H1 (cell line): ENCODE data around the gene TTC21A. TPM values are rescaled to one million over a fixed set of nuclear protein-coding genes. Genes with fewer than 3 reads are reported as not detected.

Experiments used
- CTCF ChIA-PET: fragments of 300-600 bp; sonication (Branson Sonifier 250); formaldehyde crosslinking; loops from one replicate; lab custom pipeline; 2021; ENCODE audit not compliant: partially characterized antibody; lab: Charles Lee
- POLR2A ChIA-PET: fragments of 300-600 bp; sonication (Branson Sonifier 250); formaldehyde crosslinking; loops from one replicate; lab custom pipeline; 2021; ENCODE audit warnings: inconsistent platforms; ENCODE audit not compliant: partially characterized antibody; lab: Charles Lee
- DNase-seq, 2 experiments: peaks; one replicate each; pipeline versions ENCODE4 v3.0.0 to v3.0.0-alpha.2; 2010 to 2022; ENCODE audit warnings: low spot score in 2 of 2, low read depth in 1 of 2, mixed read lengths in 1 of 2
- FAIRE-seq: peaks from 2 replicates; lab custom pipeline; 2011; peaks lifted over from hg19 to GRCh38; lab: Jason Lieb, UNC
- H2AFZ ChIP-seq: 2 replicates; pipeline ENCODE4 v1.8.1; 2012; ENCODE audit warnings: low read length, inconsistent platforms
- H2AK5ac ChIP-seq: 2 replicates; pipeline ENCODE4 v1.6.1; 2013; ENCODE audit warnings: low read depth, low read length
- H2BK120ac ChIP-seq: replicated peaks from 2 replicates; pipeline ENCODE3; 2013; ENCODE audit warnings: low read depth, low read length, inconsistent platforms
- H2BK12ac ChIP-seq: 2 replicates; pipeline ENCODE4 v1.6.1; 2013; ENCODE audit warnings: low read depth, low read length
- H2BK15ac ChIP-seq: 2 replicates; pipeline ENCODE4 v1.6.1; 2013; ENCODE audit warnings: low read length
- H2BK20ac ChIP-seq: 2 replicates; pipeline ENCODE4 v1.6.1; 2013; ENCODE audit warnings: low read length
- H2BK5ac ChIP-seq: 2 replicates; pipeline ENCODE4 v1.6.1; 2013; ENCODE audit warnings: low read depth, low read length
- H3K14ac ChIP-seq: 2 replicates; pipeline ENCODE4 v1.6.1; 2013; ENCODE audit warnings: inconsistent platforms; ENCODE audit not compliant: insufficient read length
- H3K18ac ChIP-seq: 2 replicates; pipeline ENCODE4 v1.6.1; 2013; ENCODE audit warnings: low read length; ENCODE audit errors: extremely low read depth
- H3K23ac ChIP-seq: 2 replicates; pipeline ENCODE4 v1.6.1; 2013; ENCODE audit warnings: inconsistent platforms; ENCODE audit not compliant: insufficient read length
- H3K23me2 ChIP-seq: 2 replicates; pipeline ENCODE4 v1.6.1; 2013; ENCODE audit warnings: low read depth, low read length
- H3K27ac ChIP-seq: 2 replicates; pipeline ENCODE4 v1.6.1; 2011; ENCODE audit warnings: low read depth, low read length, inconsistent platforms
- H3K27me3 ChIP-seq, 4 experiments: replicated peaks in 1 of 4; 1 replicate in 1 of 4; 2 replicates in 3 of 4; pipeline versions ENCODE4 v1.6.1 to v1.8.1; 2011 to 2013; ENCODE audit warnings: low read length in 3 of 4, mild to moderate bottlenecking in 3 of 4, inconsistent platforms in 2 of 4, mixed read lengths in 2 of 4, moderate library complexity in 1 of 4; ENCODE audit not compliant: control insufficient read depth in 3 of 4, insufficient read depth in 3 of 4; ENCODE audit errors: extremely low read depth in 1 of 4
- H3K36me3 ChIP-seq, 4 experiments: 2 replicates each; pipeline versions ENCODE4 v1.6.1 to v1.8.1; 2011 to 2013; ENCODE audit warnings: mild to moderate bottlenecking in 4 of 4, low read length in 3 of 4, moderate library complexity in 2 of 4, control low read depth in 1 of 4, inconsistent platforms in 1 of 4; ENCODE audit not compliant: insufficient read depth in 4 of 4, control insufficient read depth in 2 of 4
- H3K4ac ChIP-seq: replicated peaks from 2 replicates; pipeline ENCODE3; 2013; ENCODE audit warnings: low read length, low read depth, mixed read lengths, inconsistent platforms; ENCODE audit not compliant: insufficient read length
- H3K4me1 ChIP-seq, 4 experiments: replicated peaks in 1 of 4; 1 replicate in 1 of 4; 2 replicates in 3 of 4; pipeline versions ENCODE4 v1.6.1 to v1.8.1; 2011 to 2013; ENCODE audit warnings: low read length in 3 of 4, inconsistent platforms in 2 of 4, mixed read lengths in 1 of 4; ENCODE audit not compliant: insufficient read depth in 4 of 4, control insufficient read depth in 3 of 4
- H3K4me2 ChIP-seq, 2 experiments: 2 replicates each; pipeline versions ENCODE4 v1.6.1 to v1.8.1; 2011 to 2013; ENCODE audit warnings: low read depth in 2 of 2, low read length in 2 of 2, control low read depth in 1 of 2, inconsistent platforms in 1 of 2, mild to moderate bottlenecking in 1 of 2; ENCODE audit not compliant: insufficient read depth in 1 of 2
- H3K4me3 ChIP-seq, 4 experiments: fragments of 200-600, 300-600 bp in 1 of 4; sonication (generic), shearing (Covaris generic), sonication (Bioruptor Twin) in 1 of 4; 2 replicates each; pipeline versions ENCODE4 v1.5.1 to v1.8.1; 2011 to 2016; ENCODE audit warnings: low read length in 4 of 4, low read depth in 3 of 4, control low read depth in 2 of 4, inconsistent platforms in 2 of 4, mild to moderate bottlenecking in 2 of 4, mixed read lengths in 1 of 4, moderate library complexity in 1 of 4; ENCODE audit not compliant: insufficient read depth in 2 of 4; ENCODE audit errors: extremely low read depth in 1 of 4
- H3K56ac ChIP-seq: replicated peaks from 2 replicates; pipeline ENCODE3; 2013; ENCODE audit warnings: low read depth, mild to moderate bottlenecking, mixed read lengths, low read length, inconsistent platforms; ENCODE audit not compliant: insufficient read length
- H3K79me1 ChIP-seq: 2 replicates; pipeline ENCODE4 v1.6.1; 2013; ENCODE audit warnings: low read depth, low read length, control low read depth
- H3K79me2 ChIP-seq, 2 experiments: 2 replicates each; pipeline versions ENCODE4 v1.6.1 to v1.8.1; 2012 to 2013; ENCODE audit warnings: low read length in 2 of 2, mild to moderate bottlenecking in 2 of 2, inconsistent platforms in 1 of 2; ENCODE audit not compliant: insufficient read depth in 2 of 2, control insufficient read depth in 1 of 2
- H3K9ac ChIP-seq, 4 experiments: replicated peaks in 1 of 4; 1 replicate in 1 of 4; 2 replicates in 3 of 4; pipeline versions ENCODE4 v1.6.1 to v1.8.1; 2011 to 2013; ENCODE audit warnings: low read depth in 3 of 4, low read length in 3 of 4, control low read depth in 2 of 4, mild to moderate bottlenecking in 2 of 4, moderate library complexity in 2 of 4, inconsistent platforms in 1 of 4; ENCODE audit errors: extremely low read depth in 1 of 4
- H3K9me3 ChIP-seq, 2 experiments: 2 replicates each; pipeline versions ENCODE4 v1.6.1 to v1.8.1; 2012 to 2013; ENCODE audit warnings: mild to moderate bottlenecking in 2 of 2, moderate library complexity in 2 of 2, control low read depth in 1 of 2, inconsistent platforms in 1 of 2, low read depth in 1 of 2, low read length in 1 of 2, mixed read lengths in 1 of 2; ENCODE audit not compliant: insufficient read depth in 2 of 2
- H4K20me1 ChIP-seq, 2 experiments: replicated peaks in 1 of 2; 2 replicates each; pipeline versions ENCODE3 to v1.8.1; 2011 to 2013; ENCODE audit warnings: inconsistent platforms in 2 of 2, low read length in 2 of 2, mild to moderate bottlenecking in 1 of 2; ENCODE audit not compliant: insufficient read depth in 2 of 2, control insufficient read depth in 1 of 2
- H4K5ac ChIP-seq: 2 replicates; pipeline ENCODE4 v1.6.1; 2013; ENCODE audit warnings: low read length, low read depth, mixed read lengths, inconsistent platforms; ENCODE audit not compliant: insufficient read length
- H4K8ac ChIP-seq: 2 replicates; pipeline ENCODE4 v1.8.0; 2013; ENCODE audit warnings: mild to moderate bottlenecking, moderate library complexity, low read length, inconsistent platforms; ENCODE audit not compliant: insufficient read depth; ENCODE audit errors: extremely low read depth
- H4K91ac ChIP-seq: replicated peaks from 2 replicates; pipeline ENCODE3; 2013; ENCODE audit warnings: low read length, mixed read lengths, inconsistent platforms; ENCODE audit not compliant: insufficient read length
- CBX8 ChIP-seq: fragments of 300-800, 300-1000 bp; sonication (generic); IDR thresholded peaks from 2 replicates; pipeline ENCODE4 v1.7.1; 2016; ENCODE audit warnings: low read depth, low read length, borderline replicate concordance
- EP300 ChIP-seq, 2 experiments: IDR thresholded peaks; 1 replicate in 1 of 2; 2 replicates in 1 of 2; pipeline ENCODE4 v1.6.1; 2011 to 2012; ENCODE audit warnings: low read depth in 2 of 2, low read length in 2 of 2, mild to moderate bottlenecking in 2 of 2, borderline replicate concordance in 1 of 2, inconsistent platforms in 1 of 2, moderate library complexity in 1 of 2
- MAFK ChIP-seq: IDR thresholded peaks from 2 replicates; pipeline ENCODE4 v1.6.1; 2012; ENCODE audit warnings: low read depth, mild to moderate bottlenecking, improper control_type of control experiment, low read length
- NRF1 ChIP-seq: IDR thresholded peaks from 2 replicates; pipeline ENCODE4 v1.6.1; 2011; ENCODE audit warnings: mild to moderate bottlenecking, low read depth, low read length, improper control_type of control experiment
- PHF8 ChIP-seq: fragments of 200-600 bp; sonication (generic); conservative IDR thresholded peaks from 2 replicates; pipeline ENCODE4 v1.7.1; 2012; ENCODE audit warnings: low read depth, mild to moderate bottlenecking, inconsistent platforms, low read length, moderate library complexity
- RBBP5 ChIP-seq: IDR thresholded peaks from 2 replicates; pipeline ENCODE4 v1.7.1; 2012; ENCODE audit warnings: low read depth, mild to moderate bottlenecking, inconsistent platforms, low read length, moderate library complexity, borderline replicate concordance
- RFX5 ChIP-seq: IDR thresholded peaks from 2 replicates; pipeline ENCODE4 v1.6.1; 2011; ENCODE audit warnings: low read depth, low read length, improper control_type of control experiment, borderline replicate concordance
- RNF2 ChIP-seq: fragments of 200-900, 300-1000 bp; sonication (generic); IDR thresholded peaks from 2 replicates; pipeline ENCODE4 v1.7.1; 2016; ENCODE audit warnings: borderline replicate concordance, low read depth, mild to moderate bottlenecking, antibody characterized with exemption, low read length; ENCODE audit not compliant: poor library complexity, severe bottlenecking; ENCODE audit errors: missing control alignments
- SIX5 ChIP-seq: IDR thresholded peaks from 2 replicates; pipeline ENCODE4 v1.6.1; 2011; ENCODE audit warnings: mild to moderate bottlenecking, low read depth, low read length
- SUZ12 ChIP-seq: fragments of 200-600 bp; sonication (generic); IDR thresholded peaks from 2 replicates; pipeline ENCODE4 v1.6.1; 2012; ENCODE audit warnings: mild to moderate bottlenecking, inconsistent platforms, low read length, moderate library complexity, mixed read lengths
- ZNF274 ChIP-seq: IDR thresholded peaks from 2 replicates; pipeline ENCODE4 v1.7.0; 2012; ENCODE audit warnings: low read length, borderline replicate concordance; ENCODE audit errors: extremely low read depth
- WGBS, 2 experiments: shearing (Covaris generic) in 1 of 2; methylation state at CpG; one replicate each; pipeline versions ENCODE4 v1.1.6 to v1.1.7; 2013 to 2015; ENCODE audit warnings: low lambda C conversion rate in 2 of 2, mixed read lengths in 2 of 2, inconsistent platforms in 1 of 2, low coverage in 1 of 2, missing lambda C conversion rate in 1 of 2; ENCODE audit not compliant: insufficient replicate concordance in 2 of 2, insufficient coverage in 1 of 2, insufficient read length in 1 of 2; ENCODE audit errors: extremely low coverage in 1 of 2, missing lambda C conversion rate in 1 of 2; 5-methylcytosine and 5-hydroxymethylcytosine counted together
- polyA plus RNA-seq, 7 experiments: library from polyadenylated mRNA; depleted of rRNA in 3 of 7; stranded (reverse) in 5 of 7; unstranded in 2 of 7; fragments of >200 nt in 5 of 7; fragments of 200-250 nt in 2 of 7; gene quantifications; 1 replicate in 5 of 7; 2 replicates in 1 of 7; 4 replicates in 1 of 7; pipeline versions ENCODE4 v1.2.1 to v1.2.3, GENCODE V29; 2011 to 2013; ENCODE audit warnings: missing spikeins in 2 of 7, mixed read lengths in 2 of 7
- total RNA-seq: library from RNA; stranded (reverse); fragmentation: NEBNext Ultra II Directional; extraction: Animal tissue kit (Norgen Biotek cat#: 25700); gene quantifications from 2 replicates; pipeline ENCODE4 v1.2.1, GENCODE V29; 2021

Gene TTC21A
- total and polyA plus RNA-seq, 2 of the 8 experiments (the other 6 are each of a cell fraction or from before 2014, with no cell fraction given), result 2.3 to 2.8 TPM

- H2BK12ac ChIP-seq, result no peak overlapping the region
- WGBS, 2 experiments, result 100% methylated on average over 2 of the region's 2 CpGs; no CpG with 5 or more reads in 1 of the 2 experiments
- H2AK5ac ChIP-seq, result no peak overlapping the region
- H3K27me3 ChIP-seq, result no peaks in the 10 kb centered on the region
- CTCF ChIA-PET, result interaction anchor here (1.0 to 7.9 kb wide), 7 partner anchors 13 to 190 kb away, joined by 3 to 106 read pairs (median 4); no protein-coding TSS in a partner anchor
- H3K4me2 ChIP-seq, result no peak overlapping the region
- no peaks in the 10 kb centered on the region; a peak in 1 of 4 replicates for H3K9me3 ChIP-seq
- H3K18ac ChIP-seq, result no peak overlapping the region
- H2BK120ac ChIP-seq, result no peak overlapping the region
- POLR2A ChIA-PET, result no interaction called here
- no peak overlapping the region for H4K5ac ChIP-seq
- DNase-seq, result peak in 1 of 2 experiments; percentile 35
- H3K23me2 ChIP-seq, result no peaks in the 10 kb centered on the region
- H3K79me2 ChIP-seq, result no peaks in the 10 kb centered on the region
- no peak overlapping the region for H4K91ac ChIP-seq
- H4K20me1 ChIP-seq, result peaks cover 0 to 5% of the 10 kb centered on the region in 2 experiments
- no peak overlapping the region for H3K56ac ChIP-seq
- no peaks in the 10 kb centered on the region; a peak in 1 of 7 replicates for H3K4me1 ChIP-seq
- no peak overlapping the region for H3K14ac ChIP-seq
- no peak overlapping the region for H3K23ac ChIP-seq
- H3K36me3 ChIP-seq, result peaks cover 12 to 28% (median 27%) of the 10 kb centered on the region in 4 experiments
- H3K27ac ChIP-seq, result no peak overlapping the region
- no peak overlapping the region for H2AFZ ChIP-seq
- H3K79me1 ChIP-seq, result peaks cover 3% of the 10 kb centered on the region; the same call in 1 of the 2 replicates
- no peak overlapping the region for H2BK20ac ChIP-seq
- H3K9ac ChIP-seq, result no peak overlapping the region
- no peak overlapping the region for H2BK5ac ChIP-seq
- H2BK15ac ChIP-seq, result no peak overlapping the region
- FAIRE-seq, result no peak
- H3K4me3 ChIP-seq, result no peak overlapping the region
- no peak overlapping the region; the same call in 1 of the 2 replicates for H4K8ac ChIP-seq
- H3K4ac ChIP-seq, result no peak overlapping the region
- no peak for TF ChIP-seq SIX5
- no peak for TF ChIP-seq RBBP5
- TF ChIP-seq ZNF274, result no peak
- TF ChIP-seq RNF2, result no peak
- TF ChIP-seq MAFK, result no peak
- TF ChIP-seq PHF8, result no peak
- no peak for TF ChIP-seq SUZ12
- no peak for TF ChIP-seq EP300 (IDR thresholded peaks at IDR 0.05; ENCODE audit: borderline replicate concordance in 1 of 2, low read depth in 2 of 2, low read length in 2 of 2)
- no peak for TF ChIP-seq RFX5
- TF ChIP-seq CBX8, result no peak
- TF ChIP-seq NRF1, result no peak
Observed at GRCh38 chr3:39099738-39100499, 7.6 kb upstream of the TTC21A start.
